H54 (cell line): ENCODE measurements around the gene PSMB7.

Experiments used
- DNase-seq: peaks from one replicate; pipeline ENCODE4 v3.0.0; 2011; ENCODE audit warnings: low spot score, mixed read lengths; ENCODE audit not compliant: insufficient read length
- FAIRE-seq: peaks from 3 replicates; lab custom pipeline; 2011; peaks lifted over from hg19 to GRCh38; lab: Jason Lieb, UNC
- POLR2A ChIP-seq: IDR thresholded peaks from 2 replicates; pipeline ENCODE4 v1.6.1; 2011; ENCODE audit warnings: low read depth, mild to moderate bottlenecking, low read length

Gene PSMB7

DNA sequence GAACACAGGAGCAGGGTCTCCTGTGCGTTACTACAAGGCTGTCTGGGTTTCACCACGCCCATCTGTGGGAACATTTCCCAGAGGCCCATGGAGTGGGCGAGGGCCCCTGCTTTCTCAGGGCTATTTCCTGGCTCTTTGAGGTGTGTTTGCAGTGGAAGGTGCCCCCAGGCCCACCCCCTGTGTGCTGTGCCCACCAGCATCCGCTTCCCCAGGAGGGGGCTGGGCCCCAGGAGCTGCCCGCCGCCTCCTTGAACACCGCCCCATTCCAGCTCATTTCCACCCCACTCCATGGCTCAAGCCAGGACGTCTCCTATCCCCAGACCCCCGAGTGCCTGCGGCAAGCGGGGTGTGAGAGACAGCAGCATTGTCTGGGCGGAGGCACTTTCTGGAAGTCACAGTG lies 87.0 kb downstream of the PSMB7 start:
- no peak for TF ChIP-seq POLR2A
- DNase-seq (no peak), FAIRE-seq (no peak)

DNA sequence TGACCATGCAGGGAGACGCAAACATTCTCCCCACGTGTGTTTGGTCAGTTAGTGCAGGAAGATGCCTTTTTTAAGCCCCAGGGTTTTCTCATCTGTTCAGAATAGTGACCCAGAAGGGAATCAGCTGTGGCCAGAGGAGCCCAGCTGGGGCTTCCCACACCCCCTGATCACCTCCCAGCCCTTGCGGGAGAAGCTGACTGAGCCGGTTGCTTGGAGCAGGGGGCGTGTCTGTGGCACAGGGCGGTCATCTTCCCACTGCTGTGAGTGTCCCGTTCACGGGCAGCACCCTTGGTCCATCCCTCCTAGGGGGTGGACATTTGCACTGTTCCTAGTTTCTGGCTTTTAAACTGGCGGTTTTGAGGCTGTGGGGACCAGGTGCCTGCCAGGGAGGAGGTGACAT lies 87.8 kb downstream of the PSMB7 start:
- no peak for DNase-seq
- FAIRE-seq, result no peak
- no peak for TF ChIP-seq POLR2A

DNA sequence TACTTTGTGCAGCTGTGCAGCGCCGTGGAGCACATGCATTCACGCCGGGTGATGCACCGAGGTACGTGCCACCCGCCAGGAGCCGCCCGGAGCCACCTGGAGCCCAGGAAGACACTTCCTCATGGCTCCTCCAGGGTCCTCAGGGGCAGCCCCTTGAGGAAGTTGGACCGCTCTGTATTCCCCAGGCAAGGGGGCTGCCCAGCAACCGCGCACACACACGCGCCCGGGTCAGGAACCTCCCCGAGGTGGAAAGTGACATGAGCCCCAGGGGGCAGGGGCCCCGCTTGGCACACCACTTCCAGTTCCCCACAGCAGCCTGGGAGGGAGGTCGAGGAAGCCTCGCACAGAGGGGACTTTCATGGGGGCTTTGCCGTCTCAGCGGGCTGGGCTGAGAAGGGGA lies 88.9 kb downstream of the PSMB7 start:
- DNase-seq (no peak), FAIRE-seq (no peak)
- no peak for TF ChIP-seq POLR2A

DNA sequence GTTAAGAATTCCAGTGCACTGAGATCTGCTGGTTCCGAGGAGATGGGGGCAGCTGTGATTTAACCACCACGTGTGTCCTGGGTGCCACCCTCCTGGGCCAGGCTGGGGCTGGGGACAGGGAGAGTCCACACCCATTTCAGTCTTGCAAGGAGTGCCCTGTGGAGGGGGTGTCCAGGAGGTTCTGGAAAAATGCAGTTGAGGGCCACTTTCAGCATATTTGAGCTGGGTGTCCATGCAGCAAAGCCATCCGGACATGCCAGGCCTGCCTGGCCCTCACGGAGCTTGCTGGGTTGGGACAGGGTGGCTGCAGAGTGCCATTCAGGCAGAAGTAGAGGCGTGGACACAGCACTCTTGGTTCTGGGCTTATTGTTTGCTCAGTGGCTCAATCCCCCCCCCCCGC lies 89.4 kb downstream of the PSMB7 start:
- FAIRE-seq (no peak), DNase-seq (no peak)
- no peak for TF ChIP-seq POLR2A

DNA sequence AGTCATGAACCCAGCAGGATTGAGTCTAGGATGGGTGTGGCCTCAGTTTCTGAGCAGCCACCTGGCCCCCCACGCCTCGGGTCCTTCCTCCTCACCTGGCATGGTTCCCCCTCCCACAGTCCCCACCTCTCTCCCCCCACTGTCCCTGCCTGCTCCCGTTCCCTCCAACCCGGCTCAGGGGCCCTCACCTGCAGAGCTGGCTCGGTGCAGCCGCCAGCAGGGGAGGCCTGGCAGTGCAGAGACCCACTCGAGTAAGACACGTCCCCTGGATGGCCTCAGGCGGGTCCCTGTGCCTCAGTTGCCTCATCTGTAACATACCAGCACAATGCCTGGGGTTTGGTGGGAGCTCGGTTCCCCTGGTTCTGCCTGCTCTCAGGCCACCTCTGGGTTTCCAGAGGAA lies 91.3 kb downstream of the PSMB7 start:
- TF ChIP-seq POLR2A, result no peak
- no peak for FAIRE-seq
- DNase-seq, result no peak

DNA sequence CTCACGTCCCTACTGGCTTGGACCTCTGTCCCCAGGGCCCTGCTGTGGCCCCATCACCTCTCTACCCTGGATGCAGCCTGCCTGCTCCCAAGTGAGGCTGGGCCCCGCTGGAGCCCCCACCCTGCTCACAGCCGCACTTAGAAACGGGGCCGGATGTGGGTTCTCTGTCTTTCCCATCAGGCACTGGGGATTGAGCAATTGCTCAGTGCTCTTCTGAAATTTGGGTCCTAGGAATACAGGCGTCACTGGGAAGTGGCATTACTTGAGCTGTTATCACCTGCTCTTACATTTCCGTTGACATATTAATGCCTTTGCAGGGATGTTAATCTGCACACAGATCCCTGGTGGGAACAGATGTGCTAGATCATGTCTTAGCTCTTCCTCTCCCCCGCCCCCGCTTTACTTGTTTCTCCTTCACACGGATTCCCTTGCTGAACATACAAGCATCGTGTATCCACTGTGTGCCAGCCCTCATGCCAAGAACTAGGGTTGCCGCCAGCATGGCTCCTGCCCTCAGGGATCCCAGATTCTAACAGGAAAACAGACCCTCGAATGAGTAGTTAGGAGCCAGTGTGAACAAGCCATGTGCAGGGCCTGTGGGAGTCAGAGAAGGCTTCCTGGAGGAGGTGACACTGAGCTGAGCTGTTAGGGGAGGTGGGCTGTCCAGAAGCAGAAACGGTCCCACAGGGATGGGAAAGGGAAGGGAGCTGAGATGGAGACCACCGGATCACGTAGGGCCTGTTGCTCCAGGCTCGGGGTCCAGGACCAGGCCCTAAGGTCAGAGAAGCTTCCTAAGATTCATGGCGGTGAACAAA lies 92.4 kb downstream of the PSMB7 start:
- FAIRE-seq (no peak), DNase-seq (no peak)
- no peak for TF ChIP-seq POLR2A

DNA sequence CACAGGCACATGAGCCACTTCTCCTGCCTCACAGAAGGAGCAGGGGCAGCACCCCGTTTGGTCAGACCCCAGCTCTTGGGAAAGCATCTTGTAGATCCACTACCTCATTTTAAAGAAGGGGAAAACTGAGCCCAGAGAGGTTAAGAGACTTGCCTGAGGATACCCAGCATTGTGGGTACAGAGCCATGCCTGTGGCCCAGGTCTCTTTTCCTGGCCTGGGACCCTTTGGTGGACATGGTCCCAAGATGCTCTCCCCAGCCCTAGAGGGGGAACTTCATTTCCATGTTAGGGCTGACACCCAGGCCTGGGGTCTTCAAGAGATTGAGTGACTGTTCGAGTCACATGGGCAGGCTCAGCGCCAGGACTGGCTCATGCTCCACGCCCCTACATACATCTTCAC lies 93.3 kb downstream of the PSMB7 start:
- DNase-seq (no peak), FAIRE-seq (no peak)
- no peak for TF ChIP-seq POLR2A

DNA sequence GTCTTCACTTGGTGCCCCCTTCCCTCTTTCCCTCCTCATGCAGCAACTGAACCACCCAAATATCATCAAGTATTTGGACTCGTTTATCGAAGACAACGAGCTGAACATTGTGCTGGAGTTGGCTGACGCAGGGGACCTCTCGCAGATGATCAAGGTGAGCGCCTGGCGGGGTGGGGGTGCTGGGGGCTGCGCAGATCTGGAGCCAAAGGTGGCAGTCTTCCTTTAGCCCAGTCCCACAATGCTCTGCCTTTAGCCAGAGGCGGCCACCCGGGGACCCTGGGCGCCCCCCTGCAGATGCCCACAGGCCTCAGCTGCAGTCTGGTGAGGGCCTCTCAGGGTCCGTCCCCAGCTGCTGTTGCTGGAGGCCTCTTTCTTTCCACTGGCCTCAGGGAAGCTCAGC lies 93.8 kb downstream of the PSMB7 start:
- DNase-seq, result no peak
- no peak for FAIRE-seq
- no peak for TF ChIP-seq POLR2A

DNA sequence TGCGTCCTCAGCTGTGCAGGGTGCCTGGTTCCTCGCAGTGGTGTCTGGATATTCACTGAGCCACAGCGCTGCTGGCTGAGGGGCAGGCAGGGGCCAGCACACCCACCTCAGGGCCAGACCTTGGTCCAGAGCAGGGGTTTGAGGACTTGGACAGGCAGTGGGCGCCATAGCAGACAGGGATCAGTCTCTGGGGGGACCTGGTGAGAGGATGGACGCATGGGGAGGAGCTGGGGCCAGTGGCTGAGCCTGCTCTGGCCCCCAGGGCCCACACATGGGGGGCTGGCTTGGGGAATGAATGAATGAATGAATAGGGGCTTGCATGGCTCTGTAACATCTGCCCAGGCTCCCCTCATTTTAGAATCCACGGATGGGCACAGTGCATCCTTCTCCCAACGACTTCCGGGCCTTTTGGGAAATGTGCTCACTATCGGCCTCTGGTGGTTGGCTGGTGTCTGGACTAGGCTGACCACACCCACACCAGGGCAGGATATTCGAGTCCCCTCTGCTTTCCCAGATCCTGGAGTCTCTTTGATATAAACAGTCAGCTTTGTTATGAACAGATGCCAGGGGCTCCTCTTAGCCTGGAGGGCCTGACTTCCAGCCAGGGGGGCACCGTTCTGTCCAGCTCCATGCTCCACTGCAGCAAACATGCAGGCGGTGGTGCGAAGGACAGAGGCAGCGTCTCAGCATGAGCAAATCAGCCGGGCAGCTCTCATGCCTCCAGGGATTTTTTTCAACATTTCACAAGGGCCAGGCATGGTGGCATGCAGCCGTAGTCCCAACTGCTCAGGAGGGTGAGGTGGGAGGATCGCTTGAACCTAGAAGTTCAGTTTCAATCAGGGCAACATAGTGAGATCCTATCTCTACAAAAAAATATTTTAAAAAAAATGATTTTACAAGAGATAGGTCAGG lies 94.9 kb downstream of the PSMB7 start:
- DNase-seq, result peak; percentile 99
- no peak for TF ChIP-seq POLR2A
- FAIRE-seq, result peak; percentile 55

DNA sequence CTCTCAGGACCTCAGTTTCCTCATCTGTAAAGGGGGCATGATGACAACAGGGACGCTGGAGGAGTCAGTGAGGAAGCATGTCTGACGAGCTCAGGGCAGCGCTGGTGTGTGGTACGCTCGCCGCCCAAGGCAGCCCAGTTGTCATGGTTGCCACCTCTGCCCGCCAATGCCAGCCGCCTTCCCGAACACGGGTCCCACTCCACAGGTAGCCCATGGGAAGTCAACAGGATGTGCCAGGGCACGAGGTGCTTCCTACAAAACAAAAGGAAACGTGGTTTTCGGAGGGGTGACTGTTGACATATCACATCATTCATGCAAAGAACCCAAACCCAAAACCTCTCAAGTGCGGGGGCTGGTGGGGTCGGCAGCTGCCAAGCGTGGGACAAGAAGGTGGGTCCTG lies 99.4 kb downstream of the PSMB7 start:
- DNase-seq (no peak), FAIRE-seq (no peak)
- no peak for TF ChIP-seq POLR2A

DNA sequence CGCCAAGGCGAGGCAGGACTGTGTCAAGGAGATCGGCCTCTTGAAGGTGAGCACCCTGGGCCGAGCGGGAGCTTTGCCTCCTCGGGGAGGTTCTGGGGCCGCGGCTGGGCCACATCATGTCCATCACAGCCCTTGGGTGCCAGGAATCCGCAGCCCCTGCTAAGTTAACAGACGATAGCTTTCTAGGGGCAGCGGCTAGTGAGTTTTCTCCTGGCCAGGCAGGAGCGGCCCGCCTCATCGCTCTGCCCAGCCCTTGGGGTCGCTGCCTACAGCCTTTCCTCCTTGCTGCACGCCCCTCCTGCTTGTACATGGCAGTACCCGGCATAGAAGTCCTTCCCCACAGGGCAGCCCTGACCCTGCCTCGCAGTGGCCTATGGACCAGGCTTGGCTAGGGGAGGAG lies 101.3 kb downstream of the PSMB7 start:
- TF ChIP-seq POLR2A, result no peak
- DNase-seq (no peak), FAIRE-seq (no peak)

DNA sequence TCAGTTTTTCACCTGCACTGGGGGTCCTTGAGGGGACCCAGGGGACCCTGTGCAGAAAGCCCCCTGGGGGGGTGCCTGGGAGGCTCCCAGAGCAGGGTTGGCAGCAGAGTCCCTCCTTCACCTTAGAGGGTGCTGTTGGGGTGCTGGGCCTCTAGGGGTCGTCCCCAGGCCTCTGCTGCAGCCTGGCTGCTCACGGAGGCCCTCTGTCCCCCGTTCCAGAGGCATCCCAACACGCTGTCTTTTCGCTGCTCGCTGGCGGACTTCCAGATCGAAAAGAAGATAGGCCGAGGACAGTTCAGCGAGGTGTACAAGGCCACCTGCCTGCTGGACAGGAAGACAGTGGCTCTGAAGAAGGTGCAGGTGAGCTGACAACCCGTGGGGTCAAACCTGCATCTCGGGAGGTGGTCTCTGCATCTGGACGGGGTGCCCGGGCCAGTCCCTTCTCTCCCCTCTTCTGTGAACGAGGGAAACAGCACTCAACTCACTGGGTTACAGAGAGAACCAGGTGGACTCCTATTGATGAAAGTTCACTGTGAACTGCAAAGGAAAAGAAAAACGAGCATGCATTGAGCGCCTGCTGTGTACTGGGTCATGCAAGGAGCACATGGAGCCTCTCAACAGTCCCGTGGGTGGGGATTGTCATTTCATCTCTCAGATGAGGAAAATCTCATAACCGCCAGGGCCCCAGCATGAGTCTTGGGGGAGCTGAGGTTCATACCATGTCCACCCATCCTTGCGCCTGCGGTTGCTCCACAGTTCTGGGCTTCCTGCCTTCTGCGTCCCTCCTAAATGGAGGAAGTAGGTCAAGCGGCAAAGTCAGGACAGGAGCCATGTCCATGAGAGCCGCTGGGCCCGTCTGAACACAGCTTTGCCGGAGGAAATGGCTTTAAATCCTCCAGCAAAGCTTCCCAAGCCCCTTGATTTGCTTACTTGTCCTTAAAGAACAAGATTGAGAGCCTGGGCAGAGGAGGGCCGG lies 102.7 kb downstream of the PSMB7 start:
- no peak for DNase-seq
- no peak for FAIRE-seq
- TF ChIP-seq POLR2A, result no peak

DNA sequence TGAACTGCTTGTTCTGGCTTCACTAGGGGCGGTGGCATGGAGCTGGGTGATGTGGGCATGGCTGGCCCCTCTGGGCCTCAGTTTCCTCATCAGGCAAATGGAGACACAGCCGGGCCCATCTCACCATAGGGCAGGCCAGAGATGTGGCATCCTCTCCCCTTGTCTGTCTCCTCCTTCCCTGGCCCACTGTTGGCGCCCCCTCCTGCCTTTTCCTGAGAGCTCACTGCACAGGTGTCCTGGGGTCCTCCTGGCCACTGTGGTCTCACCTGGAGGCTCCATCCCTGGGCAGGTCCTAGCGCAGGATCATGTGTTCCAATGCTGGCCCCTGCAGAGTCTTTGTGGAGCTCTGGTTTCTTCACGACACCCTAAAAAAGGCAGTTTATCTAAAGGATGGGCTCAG lies 104.0 kb downstream of the PSMB7 start:
- FAIRE-seq, result no peak
- no peak for DNase-seq
- no peak for TF ChIP-seq POLR2A
